HepG2 (cell line): ENCODE results near the gene ZNF584. TPM values are rescaled to one million over a fixed set of nuclear protein-coding genes. Genes with fewer than 3 reads are reported as not detected.

Experiments used
- CBX1 ChIP-seq: IDR thresholded peaks from one replicate; pipeline ENCODE4 v1.6.1; 2016; ENCODE audit warnings: antibody characterized with exemption, low read depth
- DZIP1 ChIP-seq: sonication (generic); formaldehyde crosslinking; IDR thresholded peaks from 2 replicates; pipeline ENCODE4 v1.5.0; 2020; ENCODE audit warnings: mild to moderate bottlenecking, missing genetic modification reagents
- EED ChIP-seq: sonication (generic); formaldehyde crosslinking; IDR thresholded peaks from 2 replicates; pipeline ENCODE4 v1.5.0; 2020; ENCODE audit warnings: mild to moderate bottlenecking, missing genetic modification reagents
- ETV6 ChIP-seq: sonication (generic); formaldehyde crosslinking; conservative IDR thresholded peaks from 2 replicates; pipeline ENCODE4 v1.4.0; 2020; ENCODE audit warnings: missing genetic modification reagents
- HNRNPH1 ChIP-seq: fragments of 200-400 bp; formaldehyde crosslinking; optimal IDR thresholded peaks from 2 replicates; pipeline ENCODE3; 2017; ENCODE audit warnings: mild to moderate bottlenecking, low read depth, low read length
- NFIC ChIP-seq: IDR thresholded peaks from 2 replicates; pipeline ENCODE4 v1.6.1; 2012; ENCODE audit warnings: mild to moderate bottlenecking, low read length, inconsistent platforms
- NPAS2 ChIP-seq: sonication (generic); formaldehyde crosslinking; IDR thresholded peaks from 2 replicates; pipeline ENCODE4 v1.8.0; 2022; ENCODE audit warnings: mild to moderate bottlenecking, missing genetic modification reagents, borderline replicate concordance
- NR2C2 ChIP-seq: sonication (generic); formaldehyde crosslinking; IDR thresholded peaks from 2 replicates; pipeline ENCODE4 v1.4.0; 2020; ENCODE audit warnings: missing genetic modification reagents, mild to moderate bottlenecking, moderate library complexity, borderline replicate concordance
- PCBP2 ChIP-seq: fragments of 200-400 bp; formaldehyde crosslinking; optimal IDR thresholded peaks from 2 replicates; pipeline ENCODE3; 2018; ENCODE audit warnings: low read length, low read depth; ENCODE audit not compliant: poor library complexity, severe bottlenecking
- REPIN1 ChIP-seq: sonication (generic); formaldehyde crosslinking; IDR thresholded peaks from 2 replicates; pipeline ENCODE4 v1.8.0; 2022; ENCODE audit warnings: missing genetic modification reagents, low read depth, mild to moderate bottlenecking, borderline replicate concordance
- REXO4 ChIP-seq: sonication (generic); formaldehyde crosslinking; IDR thresholded peaks from 2 replicates; pipeline ENCODE4 v1.8.0; 2022; ENCODE audit warnings: missing genetic modification reagents, mild to moderate bottlenecking, borderline replicate concordance
- SAP130 ChIP-seq: IDR thresholded peaks from 2 replicates; pipeline ENCODE4 v1.6.1; 2016; ENCODE audit warnings: low read depth
- SOX6 ChIP-seq, 2 experiments: fragments of 450-650 bp in 1 of 2; sonication (generic) in 1 of 2; formaldehyde crosslinking in 1 of 2; IDR thresholded peaks; 2 replicates each; pipeline versions ENCODE4 v1.4.0 to v1.6.1; 2017 to 2020; ENCODE audit warnings: antibody characterized with exemption in 1 of 2, mild to moderate bottlenecking in 1 of 2, missing genetic modification reagents in 1 of 2
- TIGD3 ChIP-seq: sonication (generic); formaldehyde crosslinking; IDR thresholded peaks from 2 replicates; pipeline ENCODE4 v1.5.1; 2020; ENCODE audit warnings: mild to moderate bottlenecking, missing genetic modification reagents, borderline replicate concordance
- UBTF ChIP-seq: sonication (generic); formaldehyde crosslinking; IDR thresholded peaks from 2 replicates; pipeline ENCODE4 v1.4.0; 2020; ENCODE audit warnings: mild to moderate bottlenecking, missing genetic modification reagents
- ZC3H13 ChIP-seq: sonication (generic); formaldehyde crosslinking; IDR thresholded peaks from 2 replicates; pipeline ENCODE4 v1.8.1; 2023; ENCODE audit warnings: mild to moderate bottlenecking, missing genetic modification reagents, moderate library complexity
- ZNF446 ChIP-seq: sonication (generic); formaldehyde crosslinking; IDR thresholded peaks from 2 replicates; pipeline ENCODE4 v1.5.0; 2020; ENCODE audit warnings: mild to moderate bottlenecking, missing genetic modification reagents
- ZNF589 ChIP-seq: sonication (generic); formaldehyde crosslinking; conservative IDR thresholded peaks from 2 replicates; pipeline ENCODE4 v1.8.0; 2022; ENCODE audit warnings: mild to moderate bottlenecking, moderate library complexity, missing genetic modification reagents
- ZNF772 ChIP-seq: sonication (generic); formaldehyde crosslinking; IDR thresholded peaks from 2 replicates; pipeline ENCODE4 v1.5.0; 2020; ENCODE audit warnings: mild to moderate bottlenecking, missing genetic modification reagents
- ZNF773 ChIP-seq: sonication (generic); formaldehyde crosslinking; IDR thresholded peaks from 2 replicates; pipeline ENCODE4 v1.4.0; 2020; ENCODE audit warnings: missing genetic modification reagents, borderline replicate concordance
- ZSCAN30 ChIP-seq: sonication (generic); formaldehyde crosslinking; IDR thresholded peaks from 2 replicates; pipeline ENCODE4 v1.5.0; 2020; ENCODE audit warnings: mild to moderate bottlenecking, missing genetic modification reagents
- ZSCAN31 ChIP-seq: sonication (generic); formaldehyde crosslinking; IDR thresholded peaks from 2 replicates; pipeline ENCODE4 v1.5.0; 2020; ENCODE audit warnings: low read depth, mild to moderate bottlenecking, missing genetic modification reagents
- polyA plus RNA-seq, 8 experiments: library from polyadenylated mRNA; depleted of rRNA in 3 of 8; stranded (reverse) in 7 of 8; unstranded in 1 of 8; fragments of >200 nt; fragmentation: Illumina TruSeq in 4 of 8; extraction: Trizol in 4 of 8; gene quantifications; 2 replicates each; pipeline versions ENCODE4 v1.2.1 to v1.2.3, GENCODE V29; 2011 to 2016; ENCODE audit warnings: low read depth in 4 of 8, missing spikeins in 1 of 8, mixed read lengths in 1 of 8; ENCODE audit not compliant: insufficient read depth in 1 of 8
- total RNA-seq, 5 experiments: library from RNA; depleted of rRNA; stranded (reverse); fragments of >200 nt; fragmentation: Illumina TruSeq; extraction: Trizol; gene quantifications; 2 replicates each; pipeline ENCODE4 v1.2.3, GENCODE V29; 2016; ENCODE audit warnings: low read depth in 1 of 5

The ZNF584 gene
- total and polyA plus RNA-seq, 2 of the 13 experiments (the other 11 are each of a cell fraction or from before 2014, with no cell fraction given) = 2.4 to 7.0 TPM

- TF ChIP-seq DZIP1 (CRISPR knock-in tag) (no peak), SOX6 (IDR thresholded peaks at IDR 0.05) (no peak), SOX6 (CRISPR knock-in tag; IDR thresholded peaks at IDR 0.05) (no peak; the same call in 1 of the 2 replicates), ZSCAN31 (no peak), ZNF772 (CRISPR knock-in tag) (no peak), TIGD3 (no peak), NFIC (no peak), ZNF446 (CRISPR knock-in tag) (no peak), ZC3H13 (0 out of 2 replicates have a peak, but pooled peaks have one; percentile 61), UBTF (CRISPR knock-in tag) (peak; percentile 35; the same call in 1 of the 2 replicates), ETV6 (0 out of 2 replicates have a peak, but pooled peaks have one; percentile 60), PCBP2 (no peak), REXO4 (no peak), CBX1 (no peak), EED (CRISPR knock-in tag) (no peak), NR2C2 (CRISPR knock-in tag) (peak; percentile 58; the same call in 1 of the 2 replicates), ZNF773 (CRISPR knock-in tag) (no peak), REPIN1 (CRISPR knock-in tag) (no peak), ZNF589 (CRISPR knock-in tag) (no peak), ZSCAN30 (CRISPR knock-in tag) (no peak), HNRNPH1 (no peak), SAP130 (peak; percentile 95), NPAS2 (no peak)
Measured at GRCh38 chr19:58451358-58452101, 43.1 kb downstream of the ZNF584 start, which contains the start of gene ZNF324B (continued).
